ENCODE results near the gene TGFBI.

The TGFBI gene

GRCh38 chr5:136040746-136041415 is 12.1 kb downstream of the TGFBI start:
- TF ChIP-seq EZH2phosphoT487 (conservative IDR thresholded peaks at IDR 0.05; ENCODE audit: low read length), result no peak
- TF ChIP-seq CTCF (IDR thresholded peaks at IDR 0.05; ENCODE audit: insufficient read depth, low read length, poor library complexity, severe bottlenecking), result no peak
- no peaks in the 10 kb centered on the region for H4K20me1 ChIP-seq (ENCODE audit: low read depth, low read length)
- H3K4me3 ChIP-seq (ENCODE audit: insufficient read depth, low read length, poor library complexity, severe bottlenecking), result no peak overlapping the region
- no peaks in the 10 kb centered on the region for H3K79me2 ChIP-seq (ENCODE audit: insufficient read depth, low read length)
- H3F3A ChIP-seq (ENCODE audit: insufficient read depth), result no peaks in the 10 kb centered on the region
- no peaks in the 10 kb centered on the region for H3K9me3 ChIP-seq (ENCODE audit: insufficient read depth, low read length)
- H2AFZ ChIP-seq (ENCODE audit: low read depth, low read length, severe bottlenecking), result no peak overlapping the region
- H3K36me3 ChIP-seq (ENCODE audit: low read length), result no peaks in the 10 kb centered on the region
- H3K9ac ChIP-seq (ENCODE audit: low read length), result no peak overlapping the region
- H3K27me3 ChIP-seq (ENCODE audit: low read length), result no peaks in the 10 kb centered on the region
- no peak overlapping the region for H3K4me2 ChIP-seq (ENCODE audit: low read depth, low read length, poor library complexity, severe bottlenecking)
- no peak overlapping the region for H3K27ac ChIP-seq (ENCODE audit: low read depth, low read length)
- H3K9me2 ChIP-seq (replicated peaks; ENCODE audit: insufficient read depth, low read length), result no peaks in the 10 kb centered on the region

- Histone ChIP-seq H3K79me2 (ENCODE audit: insufficient read depth, low read length) (no peaks in the 10 kb centered on the region), H3K36me3 (ENCODE audit: low read length) (no peaks in the 10 kb centered on the region), H3K27me3 (ENCODE audit: low read length) (no peaks in the 10 kb centered on the region), H3F3A (ENCODE audit: insufficient read depth) (no peaks in the 10 kb centered on the region), H3K9ac (ENCODE audit: low read length) (no peak overlapping the region), H3K27ac (ENCODE audit: low read depth, low read length) (no peak overlapping the region), H3K9me2 (replicated peaks; ENCODE audit: insufficient read depth, low read length) (no peaks in the 10 kb centered on the region), H3K4me3 (ENCODE audit: insufficient read depth, low read length, poor library complexity, severe bottlenecking) (no peak overlapping the region), H4K20me1 (ENCODE audit: low read depth, low read length) (no peaks in the 10 kb centered on the region), H2AFZ (ENCODE audit: low read depth, low read length, severe bottlenecking) (no peak overlapping the region), H3K9me3 (ENCODE audit: insufficient read depth, low read length) (no peaks in the 10 kb centered on the region), H3K4me2 (ENCODE audit: low read depth, low read length, poor library complexity, severe bottlenecking) (no peak overlapping the region)
- TF ChIP-seq CTCF (IDR thresholded peaks at IDR 0.05; ENCODE audit: insufficient read depth, low read length, poor library complexity, severe bottlenecking), result no peak
- no peak for TF ChIP-seq EZH2phosphoT487 (conservative IDR thresholded peaks at IDR 0.05; ENCODE audit: low read length)
Measured at GRCh38 chr5:136042156-136042555, 13.4 kb downstream of the TGFBI start.

- Histone ChIP-seq H3K9me2 (replicated peaks; ENCODE audit: insufficient read depth, low read length) (no peaks in the 10 kb centered on the region), H3K79me2 (ENCODE audit: insufficient read depth, low read length) (no peaks in the 10 kb centered on the region), H3K27me3 (ENCODE audit: low read length) (no peaks in the 10 kb centered on the region), H3K4me3 (ENCODE audit: insufficient read depth, low read length, poor library complexity, severe bottlenecking) (no peak overlapping the region), H3K36me3 (ENCODE audit: low read length) (no peaks in the 10 kb centered on the region), H3F3A (ENCODE audit: insufficient read depth) (no peaks in the 10 kb centered on the region), H3K4me2 (ENCODE audit: low read depth, low read length, poor library complexity, severe bottlenecking) (no peak overlapping the region), H3K27ac (ENCODE audit: low read depth, low read length) (no peak overlapping the region), H3K9ac (ENCODE audit: low read length) (no peak overlapping the region), H3K9me3 (ENCODE audit: insufficient read depth, low read length) (no peaks in the 10 kb centered on the region), H4K20me1 (ENCODE audit: low read depth, low read length) (no peaks in the 10 kb centered on the region), H2AFZ (ENCODE audit: low read depth, low read length, severe bottlenecking) (no peak overlapping the region)
- TF ChIP-seq CTCF (IDR thresholded peaks at IDR 0.05; ENCODE audit: insufficient read depth, low read length, poor library complexity, severe bottlenecking), result no peak
- TF ChIP-seq EZH2phosphoT487 (conservative IDR thresholded peaks at IDR 0.05; ENCODE audit: low read length), result no peak
Measured at GRCh38 chr5:136042665-136043121, 13.9 kb downstream of the TGFBI start.

Data from SU-DHL-6 (cell line).